ENCODE data around the gene TMEM107.
"Not testable (repeated sequence)": the region's sequence is repeated elsewhere in the genome, so short reads cannot be mapped to it uniquely, and the experiment has no call there.

TMEM107 gene

DNA sequence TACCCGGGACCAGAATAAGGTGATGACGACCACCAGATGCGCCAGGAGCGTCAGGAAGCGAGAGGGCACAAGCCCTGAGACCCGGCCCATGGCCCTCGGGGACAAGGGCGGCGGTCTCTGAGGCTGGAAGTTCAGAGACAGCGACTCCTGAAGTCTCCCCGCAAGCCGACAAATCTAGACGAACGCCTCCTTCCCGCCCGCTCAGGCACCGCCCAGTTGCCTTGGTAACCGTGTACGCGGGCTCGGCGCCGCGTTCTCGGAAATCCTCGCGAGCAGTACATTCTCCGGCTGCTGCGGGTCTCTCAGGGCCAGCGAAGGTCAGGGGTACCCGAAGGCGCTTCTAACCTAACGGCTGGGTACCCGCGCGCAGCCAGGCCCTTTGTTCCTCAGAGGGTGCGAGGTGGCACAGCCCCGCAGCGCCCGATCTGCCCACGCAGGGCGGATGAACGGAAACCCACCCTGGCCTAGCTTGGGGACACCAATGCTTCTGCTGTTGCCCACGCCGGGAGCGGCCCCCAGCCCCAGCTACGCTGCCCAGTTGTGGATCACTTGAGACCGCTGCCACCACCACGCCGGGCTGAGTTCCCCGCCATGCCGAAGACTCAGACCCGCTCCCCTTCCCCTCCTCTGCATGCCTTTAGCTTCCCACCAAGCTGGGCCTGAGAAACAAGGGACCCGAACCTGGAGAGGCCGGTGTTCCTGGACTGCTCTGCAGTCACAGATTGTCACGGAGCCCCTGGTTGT lies at the start of gene TMEM107:
Gene TMEM107 (minus strand): TSS at position 184 of the 744 bp plus-strand sequence. CDS start 94 bp downstream, at position 90.
- peak in 2 of 3 experiments; percentile 69 to 75 for DNase-seq (ENCODE audit: low read depth in 2 of 3, low spot score in 2 of 3)

DNA sequence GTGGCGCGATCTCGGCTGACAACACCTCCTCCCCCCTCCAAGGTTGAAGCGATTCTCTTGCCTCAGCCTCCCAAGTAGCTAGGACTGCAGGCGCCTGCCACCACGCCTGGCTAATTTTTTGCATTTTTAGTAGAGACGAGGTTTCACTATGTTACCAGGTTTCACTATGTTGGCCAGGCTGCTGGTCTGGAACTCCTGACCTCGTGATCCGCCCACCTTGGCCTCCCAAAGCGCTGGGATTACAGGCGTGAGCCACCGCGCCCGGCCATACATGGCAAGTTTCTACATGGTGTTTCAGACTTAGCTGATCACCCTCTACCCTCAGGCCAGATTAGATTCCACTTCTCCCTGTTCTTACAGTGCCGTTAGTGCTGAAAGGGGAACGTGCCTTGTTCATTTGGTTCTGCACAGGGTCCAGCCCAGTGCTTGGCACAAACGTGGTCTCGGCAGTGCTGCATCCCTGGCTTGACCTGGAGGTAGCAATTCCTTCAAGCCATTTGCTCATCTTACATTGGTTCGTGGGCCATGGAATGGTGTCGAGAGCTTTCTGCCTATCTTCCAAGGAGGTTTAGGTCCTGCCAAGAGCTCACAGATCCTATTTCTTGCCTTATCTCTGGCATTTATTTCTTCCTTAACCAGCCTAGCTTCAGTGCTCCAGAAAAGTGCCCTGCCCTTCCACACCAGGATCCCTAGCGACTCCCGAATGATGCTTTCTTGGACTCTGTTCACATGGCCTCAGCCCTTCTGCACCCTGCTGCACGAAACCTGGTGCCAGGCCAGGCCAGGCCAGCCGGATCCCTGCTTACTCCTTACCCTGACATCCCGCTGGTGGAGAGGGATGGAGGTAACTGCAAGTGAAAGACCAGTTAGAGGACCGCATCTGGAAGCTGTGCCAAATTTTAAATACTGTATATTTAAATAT lies 49.0 kb upstream of the TMEM107 start:
- no peak for DNase-seq (ENCODE audit: low read depth in 2 of 3, low spot score in 2 of 3)

- peak in 2 of 3 experiments; percentile 35 to 46 for DNase-seq (ENCODE audit: low read depth in 2 of 3, low spot score in 2 of 3)
Observed at GRCh38 chr17:8223356-8224126, 47.4 kb upstream of the TMEM107 start.

GRCh38 chr17:8222630-8223355 lies 46.6 kb upstream of the TMEM107 start:
- peak; percentile 84 to 98 (median 98) for DNase-seq (ENCODE audit: low read depth in 2 of 3, low spot score in 2 of 3)

DNA sequence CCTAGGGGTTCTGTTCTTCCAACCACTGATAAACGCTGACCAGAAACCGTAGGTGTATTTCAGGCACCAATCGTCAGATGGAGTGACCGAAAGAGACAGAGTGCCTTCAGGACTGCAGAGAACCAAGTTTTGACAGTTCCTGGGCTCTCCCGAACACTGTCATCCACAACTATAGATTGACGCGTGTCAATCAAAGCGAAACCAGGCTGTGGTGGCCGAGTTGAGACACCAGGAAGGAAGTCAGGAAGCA lies 46.1 kb upstream of the TMEM107 start:
- DNase-seq (ENCODE audit: low read depth in 2 of 3, low spot score in 2 of 3) = no peak

DNA sequence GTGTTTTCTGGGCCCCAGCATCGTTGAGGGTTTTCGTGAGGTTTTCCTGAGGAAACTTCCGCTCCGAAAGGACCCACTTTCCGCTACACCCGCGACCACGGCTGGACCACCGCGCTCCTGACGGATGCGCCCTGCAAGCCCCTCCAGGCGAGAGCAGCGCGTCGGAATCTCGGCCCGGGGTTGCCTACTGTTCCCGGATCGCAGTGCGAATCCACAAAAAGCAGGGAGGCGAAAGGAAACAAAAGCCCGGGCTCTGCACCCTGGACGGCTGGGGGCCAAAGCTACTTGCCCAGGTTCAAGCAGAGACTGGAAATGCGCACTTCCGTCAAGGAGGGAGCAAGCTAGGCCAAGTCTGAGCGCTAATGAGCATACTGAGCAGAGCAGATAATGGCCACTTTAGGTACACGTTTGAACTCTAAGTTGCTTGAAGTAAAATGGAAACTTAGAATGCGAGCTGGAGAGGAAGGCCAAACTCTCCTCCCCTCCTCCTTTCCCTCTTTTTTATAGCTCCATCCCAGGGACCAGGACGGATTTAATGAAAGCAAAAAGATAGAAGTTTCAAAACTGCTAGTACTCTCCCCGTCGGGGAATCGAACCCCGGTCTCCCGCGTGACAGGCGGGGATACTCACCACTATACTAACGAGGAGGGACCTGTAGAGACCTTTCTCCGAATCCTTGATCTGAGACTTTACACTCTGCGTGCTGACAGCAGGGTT lies 45.6 kb upstream of the TMEM107 start:
- DNase-seq (ENCODE audit: low read depth in 2 of 3, low spot score in 2 of 3) = peak; percentile 70 to 99 (median 98)

DNA sequence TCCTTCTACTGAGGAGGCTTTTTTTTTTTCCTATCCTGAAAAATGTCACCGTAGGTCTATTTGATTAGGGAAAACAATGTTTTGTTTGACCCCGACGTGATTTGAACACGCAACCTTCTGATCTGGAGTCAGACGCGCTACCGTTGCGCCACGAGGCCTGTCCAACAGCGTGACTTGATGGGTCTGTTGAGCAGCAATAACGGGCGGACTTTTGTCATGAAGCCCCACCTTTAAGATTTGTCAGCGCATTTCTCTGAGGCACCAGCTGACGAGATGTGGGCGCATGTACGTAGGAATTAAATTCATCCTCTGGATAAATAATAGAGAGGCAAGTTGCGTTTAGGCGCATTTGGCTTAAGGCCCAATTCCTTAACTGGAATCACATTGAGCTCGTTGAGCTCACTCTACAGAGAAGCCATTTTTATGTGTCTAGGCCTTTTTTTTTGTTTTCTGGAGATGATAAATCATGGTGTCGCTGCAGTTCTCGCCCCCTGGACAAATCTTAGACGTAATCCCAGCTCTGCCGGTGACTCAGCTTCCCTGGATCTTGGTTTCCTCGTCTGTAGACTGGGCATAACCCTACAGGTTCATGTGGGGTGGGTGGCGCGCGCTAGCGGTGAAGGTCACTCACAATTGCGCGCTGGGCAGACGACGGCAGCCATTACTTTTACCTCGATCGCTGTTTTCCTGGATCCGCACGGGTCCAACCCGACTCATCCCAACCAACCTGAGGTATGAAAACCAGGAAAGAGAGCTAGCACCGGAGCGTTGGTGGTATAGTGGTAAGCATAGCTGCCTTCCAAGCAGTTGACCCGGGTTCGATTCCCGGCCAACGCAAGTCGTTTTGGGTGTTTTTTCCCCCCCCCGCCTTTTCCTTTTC lies 44.8 kb upstream of the TMEM107 start:
- peak; percentile 83 to 100 (median 99) for DNase-seq (ENCODE audit: low read depth in 2 of 3, low spot score in 2 of 3)

DNA sequence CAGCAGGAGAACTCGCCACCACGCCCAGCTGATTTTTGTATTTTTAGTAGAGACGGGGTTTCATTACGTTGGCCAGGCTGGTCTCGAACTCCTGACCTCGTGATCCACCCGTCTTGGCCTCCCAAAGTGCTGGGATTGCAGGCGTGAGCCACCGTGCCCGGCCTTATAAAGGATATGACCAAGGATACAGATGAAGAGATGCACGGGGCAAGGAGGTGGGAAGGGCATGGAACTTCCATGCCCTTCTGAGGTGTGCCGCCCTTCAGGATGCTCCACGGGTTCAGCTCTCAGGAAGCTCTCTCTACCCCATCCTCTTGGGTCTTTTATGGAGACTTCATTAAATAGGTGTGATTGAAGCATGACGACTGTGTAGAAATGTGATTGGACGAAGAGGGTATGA lies 37.8 kb upstream of the TMEM107 start:
- not testable (repeated sequence) for DNase-seq (ENCODE audit: low read depth in 2 of 3, low spot score in 2 of 3)

GRCh38 chr17:8212312-8213180 lies 36.4 kb upstream of the TMEM107 start:
- DNase-seq (ENCODE audit: low read depth in 2 of 3, low spot score in 2 of 3) = no peak

GRCh38 chr17:8210761-8211458 lies 34.7 kb upstream of the TMEM107 start:
- no peak for DNase-seq (ENCODE audit: low read depth in 2 of 3, low spot score in 2 of 3)

DNA sequence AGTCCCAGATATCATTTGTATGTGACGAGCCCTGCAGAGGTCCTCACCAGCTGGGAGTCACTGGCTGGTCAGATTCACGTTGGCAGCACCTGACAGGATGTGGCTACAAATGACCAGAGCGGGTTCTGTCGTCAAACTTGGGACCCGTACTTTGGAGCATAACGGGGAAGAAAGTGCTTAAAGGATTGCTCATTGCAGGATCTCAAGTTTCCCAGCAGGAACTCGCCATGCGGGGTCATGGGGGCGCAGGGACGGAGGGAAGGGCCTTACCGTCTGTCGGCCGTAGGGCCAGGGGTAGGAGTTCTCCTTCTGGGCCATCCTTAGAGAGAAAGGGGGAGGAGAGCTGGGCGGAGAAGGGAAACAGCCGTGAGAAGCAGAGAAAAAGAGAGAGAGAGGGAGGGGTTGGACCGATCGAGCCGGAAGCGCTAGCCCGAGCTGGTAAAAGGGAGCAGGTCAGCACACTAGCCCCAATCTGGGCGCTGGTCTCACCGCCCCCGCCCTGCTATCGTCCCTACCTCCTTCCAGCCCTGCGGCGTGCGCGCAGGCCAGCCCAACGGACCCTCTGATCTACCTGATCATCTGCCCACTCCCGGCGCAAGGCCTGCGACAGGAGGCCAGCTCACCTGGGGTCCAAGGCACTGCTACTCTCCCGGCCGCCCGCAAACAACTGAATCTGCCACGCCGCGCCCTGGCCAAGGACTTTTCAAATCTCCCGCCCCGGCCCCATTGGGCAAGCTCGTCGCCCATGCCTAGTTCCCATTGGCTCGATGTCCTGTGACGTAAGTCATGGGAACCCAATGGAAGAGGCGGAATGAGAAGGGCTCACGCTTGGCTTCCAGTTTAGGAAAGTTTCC lies 34.0 kb upstream of the TMEM107 start, which contains the start of gene AURKB:
Gene AURKB (minus strand): TSS at position 669 of the 854 bp plus-strand sequence. CDS start 351 bp downstream, at position 318.
- DNase-seq (ENCODE audit: low read depth in 2 of 3, low spot score in 2 of 3) = peak; percentile 76 to 83 (median 78)

GRCh38 chr17:8206536-8206935 lies 30.4 kb upstream of the TMEM107 start:
- no peak for DNase-seq (ENCODE audit: low read depth in 2 of 3, low spot score in 2 of 3)

GRCh38 chr17:8204761-8205555 lies 28.8 kb upstream of the TMEM107 start:
- DNase-seq (ENCODE audit: low read depth in 2 of 3, low spot score in 2 of 3) = no peak

DNA sequence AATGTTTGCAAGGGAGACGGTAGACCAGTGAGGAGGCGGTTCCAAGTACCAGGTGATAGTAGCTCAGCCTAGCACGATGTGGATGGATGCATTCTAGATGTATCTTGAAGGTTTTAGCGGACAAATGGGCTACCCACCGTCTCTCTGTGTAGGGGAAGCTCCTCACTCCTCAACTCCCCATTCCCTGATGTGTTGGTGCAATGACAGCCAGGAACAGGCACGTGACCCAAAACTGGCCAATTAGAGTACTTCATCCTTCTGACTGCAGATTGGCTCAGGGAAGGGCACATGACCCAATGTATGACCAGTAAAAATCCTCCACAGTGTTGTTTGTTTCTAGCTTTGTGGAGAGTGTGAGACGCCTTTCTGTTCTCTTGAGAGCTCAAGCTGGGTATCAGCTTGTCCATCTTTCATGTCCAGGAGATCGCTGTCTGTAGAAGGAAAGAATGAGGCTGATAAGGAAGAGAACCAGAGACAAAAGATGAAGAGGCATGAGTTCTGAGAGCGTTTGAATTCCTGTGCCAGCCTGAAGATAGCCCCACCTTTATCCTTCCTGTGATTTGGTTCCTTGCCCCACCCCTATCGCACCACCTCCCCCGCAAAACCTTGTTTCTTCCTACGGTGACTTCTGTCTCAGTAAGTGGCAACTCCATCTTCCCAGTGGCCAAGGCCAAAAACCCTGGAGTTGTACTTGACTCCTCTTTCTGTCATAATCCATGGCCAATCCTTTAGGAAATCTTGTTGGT lies 16.1 kb upstream of the TMEM107 start:
- DNase-seq (ENCODE audit: low read depth in 2 of 3, low spot score in 2 of 3) = peak in 1 of 3 experiments; percentile 22

GRCh38 chr17:8190506-8190905 lies 14.3 kb upstream of the TMEM107 start:
- DNase-seq (ENCODE audit: low read depth in 2 of 3, low spot score in 2 of 3) = no peak
